PFSK-1 (cell line): ENCODE measurements around the gene SERGEF.

Source experiments
- FOXP2 ChIP-seq: optimal IDR thresholded peaks from 2 replicates; pipeline ENCODE3; 2011; ENCODE audit warnings: borderline replicate concordance, control low read depth, inconsistent platforms; ENCODE audit not compliant: insufficient read depth; ENCODE audit errors: extremely low read length, extremely low read depth
- POLR2AphosphoS5 ChIP-seq: IDR thresholded peaks from 2 replicates; pipeline ENCODE4 v1.6.1; 2012; ENCODE audit warnings: low read depth, mild to moderate bottlenecking, control low read depth, low read length, moderate library complexity
- REST ChIP-seq, 2 experiments: IDR thresholded peaks; 2 replicates each; pipeline versions ENCODE4 v1.6.1 to v1.8.0; 2011 to 2012; ENCODE audit warnings: low read depth in 2 of 2, low read length in 2 of 2, control low read depth in 1 of 2, inconsistent platforms in 1 of 2, mild to moderate bottlenecking in 1 of 2, moderate library complexity in 1 of 2; ENCODE audit not compliant: insufficient read depth in 1 of 2
- SIN3A ChIP-seq: IDR thresholded peaks from 2 replicates; pipeline ENCODE4 v1.6.1; 2012; ENCODE audit warnings: mild to moderate bottlenecking, low read length, moderate library complexity, borderline replicate concordance; ENCODE audit not compliant: insufficient read depth
- TAF1 ChIP-seq: IDR thresholded peaks from 2 replicates; pipeline ENCODE4 v1.6.1; 2012; ENCODE audit warnings: low read length, control low read depth, borderline replicate concordance; ENCODE audit not compliant: insufficient read depth

GRCh38 chr11:17986007-17986710 is 26.7 kb downstream of the SERGEF start:
- TF ChIP-seq SIN3A (no peak), REST (IDR thresholded peaks at IDR 0.05; ENCODE audit: insufficient read depth in 1 of 2, low read depth in 2 of 2, low read length in 2 of 2) (no peak), POLR2AphosphoS5 (no peak), TAF1 (no peak), FOXP2 (no peak)
